ENCODE measurements around the gene PLEKHN1.
A peak's percentile ranks its signal among the peaks of the same experiment; 100 is the strongest.

PLEKHN1 gene

GRCh38 chr1:931380-932172 is 34.7 kb upstream of the PLEKHN1 start (continued):
- TF ChIP-seq ZNF398 (tag by site-specific recombination; IDR thresholded peaks at IDR 0.05): no peak
- TF ChIP-seq ZNF211 (tag by site-specific recombination; IDR thresholded peaks at IDR 0.05; ENCODE audit: low read depth): no peak
- peak; percentile 36; the same call in 1 of the 2 replicates for TF ChIP-seq ZNF629 (tag by site-specific recombination; IDR thresholded peaks at IDR 0.05)
- no peak; the same call in 1 of the 2 replicates for TF ChIP-seq BCL11B (tag by site-specific recombination; IDR thresholded peaks at IDR 0.05; ENCODE audit: low read depth)
- no peak for TF ChIP-seq ZNF449 (tag by site-specific recombination; IDR thresholded peaks at IDR 0.05)
- no peak for TF ChIP-seq OVOL3 (tag by site-specific recombination; IDR thresholded peaks at IDR 0.05)
- no peak for TF ChIP-seq ZNF138 (tag by site-specific recombination; IDR thresholded peaks at IDR 0.05; ENCODE audit: borderline replicate concordance)
- TF ChIP-seq ZSCAN5A (tag by site-specific recombination; IDR thresholded peaks at IDR 0.05): no peak
- 0 out of 2 replicates have a peak, but pooled peaks have one; percentile 50 for TF ChIP-seq ZSCAN18 (tag by site-specific recombination; IDR thresholded peaks at IDR 0.05)
- no peak for TF ChIP-seq SCRT2 (tag by site-specific recombination; IDR thresholded peaks at IDR 0.05)
- no peak for TF ChIP-seq ZNF350 (tag by site-specific recombination; IDR thresholded peaks at IDR 0.05)
- TF ChIP-seq ZNF561 (tag by site-specific recombination; IDR thresholded peaks at IDR 0.05; ENCODE audit: borderline replicate concordance): peak; percentile 86
- no peak for TF ChIP-seq PRDM10 (tag by site-specific recombination; IDR thresholded peaks at IDR 0.05)
- TF ChIP-seq ZBTB1 (tag by site-specific recombination; IDR thresholded peaks at IDR 0.05): no peak
- TF ChIP-seq ZNF747 (tag by site-specific recombination; IDR thresholded peaks at IDR 0.05): no peak
- TF ChIP-seq PATZ1 (tag by site-specific recombination; IDR thresholded peaks at IDR 0.05): peak; percentile 33
- TF ChIP-seq YY1 (tag by site-specific recombination; IDR thresholded peaks at IDR 0.05): no peak
- TF ChIP-seq TCF7L2 (IDR thresholded peaks at IDR 0.05; ENCODE audit: borderline replicate concordance, low read depth, low read length): no peak
- TF ChIP-seq ZNF175 (tag by site-specific recombination; IDR thresholded peaks at IDR 0.05): no peak
- no peak for TF ChIP-seq ZNF114 (tag by site-specific recombination; IDR thresholded peaks at IDR 0.05)
- no peak for TF ChIP-seq PBX3 (CRISPR knock-in tag; IDR thresholded peaks at IDR 0.05)
- no peak for TF ChIP-seq ZNF521 (tag by site-specific recombination; IDR thresholded peaks at IDR 0.05)
- no peak for TF ChIP-seq ZNF433 (tag by site-specific recombination; IDR thresholded peaks at IDR 0.05; ENCODE audit: low read depth)
- TF ChIP-seq BCL6B (tag by site-specific recombination; IDR thresholded peaks at IDR 0.05): no peak

Measured in HEK293 (cell line).